Peyer's patch (tissue), 4 donors: ENCODE data around the gene SIAH3. TPM values are rescaled to one million over a fixed set of nuclear protein-coding genes. Genes with fewer than 3 reads are reported as not detected.

Source experiments
- DNase-seq, 3 donors: peaks; one replicate each; pipeline ENCODE4 v3.0.0-alpha.2; 2017 to 2019
- H3K27ac ChIP-seq, 4 donors: fragments of 200-600 bp; sonication (generic); one replicate each; pipeline ENCODE4 v1.5.1; 2016 to 2019
- H3K27me3 ChIP-seq, 2 donors: fragments of 200-600 bp; sonication (generic); one replicate each; pipeline ENCODE4 v1.5.1; 2019
- H3K36me3 ChIP-seq, 3 donors: fragments of 200-600 bp; sonication (generic); one replicate each; pipeline ENCODE4 v1.5.1; 2016 to 2019
- H3K4me1 ChIP-seq, 4 donors: fragments of 200-600 bp; sonication (generic); one replicate each; pipeline ENCODE4 v1.5.1; 2016 to 2019
- H3K4me3 ChIP-seq, 4 donors: fragments of 200-600 bp; sonication (generic); 1 replicate in 3 of 4; 2 replicates in 1 of 4; pipeline ENCODE4 v1.5.1; 2016 to 2019; ENCODE audit warnings: mild to moderate bottlenecking in 1 of 4
- H3K9me3 ChIP-seq, 4 donors: fragments of 200-600 bp; sonication (generic); one replicate each; pipeline ENCODE4 v1.5.1; 2016 to 2019; ENCODE audit warnings: mild to moderate bottlenecking in 1 of 4
- CTCF ChIP-seq, 6 experiments: fragments of 450-650 bp in 4 of 6; fragments of 200-600 bp in 2 of 6; sonication (generic) in 1 of 6; IDR thresholded peaks; one replicate each; pipeline ENCODE4 v1.5.1; 2017 to 2019; ENCODE audit warnings: antibody characterized with exemption in 6 of 6, mild to moderate bottlenecking in 3 of 6, moderate library complexity in 1 of 6
- POLR2A ChIP-seq, 2 donors: fragments of 450-650 bp; IDR thresholded peaks; one replicate each; pipeline ENCODE4 v1.5.1; 2017; ENCODE audit warnings: antibody characterized with exemption in 2 of 2, mild to moderate bottlenecking in 2 of 2, moderate library complexity in 2 of 2
- total RNA-seq, 4 donors: library from RNA; depleted of rRNA; stranded (reverse); fragments of >200 nt; gene quantifications; one replicate each; pipeline ENCODE4 v1.1.0, GENCODE V29; 2016

SIAH3 gene
- total RNA-seq, 4 donors from 2014 or later, result not detected

GRCh38 chr13:45861322-45861721 lies 9.8 kb upstream of the SIAH3 start:
- Histone ChIP-seq H3K27me3 (no peaks in the 10 kb centered on the region), H3K4me3 (no peak overlapping the region), H3K36me3 (no peaks in the 10 kb centered on the region), H3K4me1 (no peaks in the 10 kb centered on the region), H3K9me3 (no peaks in the 10 kb centered on the region), H3K27ac (no peak overlapping the region)
- no peak for DNase-seq
- TF ChIP-seq CTCF (IDR thresholded peaks at IDR 0.05), result no peak
- no peak for TF ChIP-seq POLR2A (IDR thresholded peaks at IDR 0.05)

GRCh38 chr13:45860240-45860639 lies 8.7 kb upstream of the SIAH3 start:
- Histone ChIP-seq H3K9me3 (no peaks in the 10 kb centered on the region), H3K4me3 (no peak overlapping the region), H3K27ac (no peak overlapping the region), H3K36me3 (no peaks in the 10 kb centered on the region), H3K27me3 (no peaks in the 10 kb centered on the region), H3K4me1 (no peaks in the 10 kb centered on the region)
- TF ChIP-seq CTCF (IDR thresholded peaks at IDR 0.05) (no peak), POLR2A (IDR thresholded peaks at IDR 0.05) (no peak)
- DNase-seq, result no peak

- TF ChIP-seq POLR2A (IDR thresholded peaks at IDR 0.05) (no peak), CTCF (IDR thresholded peaks at IDR 0.05) (no peak)
- Histone ChIP-seq H3K4me1 (no peaks in the 10 kb centered on the region), H3K27me3 (no peaks in the 10 kb centered on the region), H3K27ac (no peak overlapping the region), H3K36me3 (no peaks in the 10 kb centered on the region), H3K4me3 (no peak overlapping the region), H3K9me3 (no peaks in the 10 kb centered on the region)
- no peak for DNase-seq
These were observed 8.2 kb upstream of the SIAH3 start for GRCh38 chr13:45859705-45860104.

GRCh38 chr13:45852494-45852893 lies 941 bp upstream of the SIAH3 start:
- no peak for TF ChIP-seq CTCF (IDR thresholded peaks at IDR 0.05)
- no peak for TF ChIP-seq POLR2A (IDR thresholded peaks at IDR 0.05)
- DNase-seq, result no peak
- H3K27me3 ChIP-seq, result no peaks in the 10 kb centered on the region
- H3K27ac ChIP-seq, result no peak overlapping the region
- peaks cover 0 to 7% (median 0%) of the 10 kb centered on the region in 4 donors for H3K4me1 ChIP-seq
- H3K36me3 ChIP-seq, result no peaks in the 10 kb centered on the region
- H3K4me3 ChIP-seq, result no peak overlapping the region
- no peaks in the 10 kb centered on the region for H3K9me3 ChIP-seq

- H3K4me3 ChIP-seq, result no peak overlapping the region
- TF ChIP-seq POLR2A (IDR thresholded peaks at IDR 0.05) (no peak), CTCF (IDR thresholded peaks at IDR 0.05) (no peak)
- H3K36me3 ChIP-seq, result no peaks in the 10 kb centered on the region
- DNase-seq, result no peak
- H3K9me3 ChIP-seq, result no peaks in the 10 kb centered on the region
- no peaks in the 10 kb centered on the region for H3K27me3 ChIP-seq
- no peak overlapping the region for H3K27ac ChIP-seq
- peaks cover 0 to 7% (median 0%) of the 10 kb centered on the region in 4 donors for H3K4me1 ChIP-seq
These were observed 403 bp upstream of the SIAH3 start for GRCh38 chr13:45851956-45852355.

- no peaks in the 10 kb centered on the region for H3K27me3 ChIP-seq
- peaks cover 0 to 7% (median 0%) of the 10 kb centered on the region in 4 donors for H3K4me1 ChIP-seq
- H3K4me3 ChIP-seq, result peak overlapping the region in 2 of 4 donors; percentile 1 to 37
- H3K9me3 ChIP-seq, result no peaks in the 10 kb centered on the region
- TF ChIP-seq POLR2A (IDR thresholded peaks at IDR 0.05) (no peak), CTCF (IDR thresholded peaks at IDR 0.05) (no peak)
- DNase-seq, result no peak
- no peak overlapping the region for H3K27ac ChIP-seq
- no peaks in the 10 kb centered on the region for H3K36me3 ChIP-seq
These were observed 1.4 kb downstream of the SIAH3 start for GRCh38 chr13:45850027-45850613.
